K562 (cell line): ENCODE results near the gene SLC38A2. TPM values are rescaled to one million over a fixed set of nuclear protein-coding genes. Genes with fewer than 3 reads are reported as not detected.

Experiments used
- CBFA2T2 ChIP-seq: fragments of 450-650 bp; conservative IDR thresholded peaks from 2 replicates; pipeline ENCODE4 v1.6.1; 2017; ENCODE audit warnings: mild to moderate bottlenecking
- CSDE1 ChIP-seq, 2 experiments: fragments of 450-650 bp; IDR thresholded peaks; 2 replicates each; pipeline ENCODE4 v1.6.1; 2016; ENCODE audit warnings: mild to moderate bottlenecking in 1 of 2
- E2F1 ChIP-seq: sonication (generic); formaldehyde crosslinking; IDR thresholded peaks from 2 replicates; pipeline ENCODE4 v1.8.1; 2023; ENCODE audit warnings: mild to moderate bottlenecking, missing genetic modification reagents, moderate library complexity
- EWSR1 ChIP-seq: fragments of 450-650 bp; IDR thresholded peaks from 2 replicates; pipeline ENCODE4 v1.6.1; 2018; ENCODE audit warnings: borderline replicate concordance, mild to moderate bottlenecking, low read depth, moderate library complexity; ENCODE audit not compliant: partially characterized antibody
- MCM7 ChIP-seq, 2 experiments: fragments of 450-650 bp; IDR thresholded peaks; 2 replicates each; pipeline ENCODE4 v1.6.1; 2016 to 2018
- MTA1 ChIP-seq: fragments of 450-650 bp; IDR thresholded peaks from 2 replicates; pipeline ENCODE4 v1.6.1; 2017; ENCODE audit warnings: borderline replicate concordance
- SRSF7 ChIP-seq: fragments of 200-400 bp; formaldehyde crosslinking; optimal IDR thresholded peaks from 2 replicates; pipeline ENCODE3; 2017; ENCODE audit warnings: mild to moderate bottlenecking, low read depth, low read length
- TAF15 ChIP-seq: fragments of 200-400 bp; formaldehyde crosslinking; IDR thresholded peaks from 2 replicates; pipeline ENCODE4 v1.6.1; 2017; ENCODE audit warnings: mild to moderate bottlenecking, low read depth, low read length, moderate library complexity
- polyA plus RNA-seq, 8 experiments: library from polyadenylated mRNA; depleted of rRNA in 4 of 8; stranded (reverse) in 5 of 8; unstranded in 3 of 8; fragments of >200 nt; fragmentation: Nextera tagmentation in 2 of 8; fragmentation: Illumina TruSeq in 1 of 8; extraction: Ambion mirVana in 2 of 8; extraction: Trizol in 1 of 8; gene quantifications; 2 replicates each; pipeline versions ENCODE4 v1.2.1 to v1.2.3, GENCODE V29; 2011 to 2014; ENCODE audit warnings: inconsistent platforms in 1 of 8, missing spikeins in 1 of 8
- total RNA-seq, 7 experiments: library from RNA; depleted of rRNA in 6 of 7; stranded (reverse); fragments of >200 nt in 6 of 7; fragmentation: Illumina TruSeq in 2 of 7; extraction: Trizol in 2 of 7; gene quantifications; 2 replicates each; pipeline versions ENCODE4 v1.2.1 to v1.2.3, GENCODE V29; 2011 to 2021; ENCODE audit warnings: low replicate concordance in 1 of 7
- TF ChIP-seq, protein P1 (sequence below): fragments of 450-650 bp; IDR thresholded peaks from 2 replicates; pipeline ENCODE4 v1.6.1; 2017; ENCODE audit warnings: mild to moderate bottlenecking, moderate library complexity
- TF ChIP-seq, protein P2 (sequence below): fragments of 450-650 bp; IDR thresholded peaks from 2 replicates; pipeline ENCODE4 v1.6.1; 2018; ENCODE audit not compliant: partially characterized antibody
- TF ChIP-seq, protein P3 (sequence below), 2 experiments: fragments of 450-650 bp; formaldehyde crosslinking in 1 of 2; IDR thresholded peaks; 2 replicates each; pipeline versions ENCODE4 v1.4.0 to v1.6.1; 2014 to 2020; ENCODE audit warnings: mild to moderate bottlenecking in 2 of 2, borderline replicate concordance in 1 of 2, low read depth in 1 of 2

Gene SLC38A2
- total and polyA plus RNA-seq, 9 of the 15 experiments (the other 6 are each of a cell fraction or from before 2014, with no cell fraction given) = 98.7 to 292 (median 143) TPM

DNA sequence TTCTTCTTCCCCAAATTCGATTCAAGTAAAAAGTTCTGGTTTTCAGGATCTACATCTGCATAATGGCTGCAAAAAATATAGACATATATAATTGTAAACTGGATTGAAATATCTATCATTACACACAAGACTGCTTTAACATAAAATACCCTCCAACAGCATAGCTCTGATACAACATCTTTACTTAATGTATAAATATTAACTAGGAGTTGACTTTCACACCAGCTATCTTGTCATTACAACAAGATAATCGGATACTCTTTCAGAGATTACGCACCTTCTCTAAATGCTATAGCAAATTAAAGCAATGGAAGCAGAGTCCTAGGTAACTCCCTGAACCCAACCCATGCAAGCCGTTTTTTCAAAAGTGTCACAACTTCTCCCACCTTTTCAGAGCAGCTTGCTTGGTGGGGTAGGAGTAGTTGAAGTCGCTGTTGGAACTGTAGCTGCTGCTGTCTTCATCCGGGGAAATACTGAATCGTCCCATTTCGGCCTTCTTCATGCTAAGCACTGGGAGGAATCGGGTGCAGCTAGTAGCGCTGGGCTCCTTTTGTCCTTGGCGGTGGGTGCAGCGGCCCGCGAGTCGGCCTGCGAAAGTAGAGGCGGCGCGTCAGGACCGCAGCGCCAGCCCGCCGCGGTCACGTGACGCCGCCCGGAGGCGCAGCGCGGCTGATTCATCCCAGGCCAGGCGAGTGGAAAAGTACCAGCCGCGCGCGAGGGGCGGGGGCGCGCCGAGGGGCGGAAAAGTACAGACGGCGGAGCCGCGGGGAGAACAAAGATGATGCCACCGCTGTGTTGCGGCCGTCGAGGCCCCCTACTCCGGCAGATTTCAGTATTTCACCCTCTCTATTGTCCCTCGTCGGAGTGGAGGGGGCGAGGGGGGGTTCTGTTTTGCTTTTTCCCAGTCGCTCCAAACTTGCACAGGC is 1.5 kb downstream of the SLC38A2 start (continued):
- TF ChIP-seq E2F1 (peak; percentile 62), CBFA2T2 (peak; percentile 91), CSDE1 (IDR thresholded peaks at IDR 0.05) (no peak), MCM7 (IDR thresholded peaks at IDR 0.05) (no peak), SRSF7 (no peak), TAF15 (0 out of 2 replicates have a peak, but pooled peaks have one; percentile 71), EWSR1 (no peak), MTA1 (0 out of 2 replicates have a peak, but pooled peaks have one; percentile 48)
- TF ChIP-seq, protein P1, sequence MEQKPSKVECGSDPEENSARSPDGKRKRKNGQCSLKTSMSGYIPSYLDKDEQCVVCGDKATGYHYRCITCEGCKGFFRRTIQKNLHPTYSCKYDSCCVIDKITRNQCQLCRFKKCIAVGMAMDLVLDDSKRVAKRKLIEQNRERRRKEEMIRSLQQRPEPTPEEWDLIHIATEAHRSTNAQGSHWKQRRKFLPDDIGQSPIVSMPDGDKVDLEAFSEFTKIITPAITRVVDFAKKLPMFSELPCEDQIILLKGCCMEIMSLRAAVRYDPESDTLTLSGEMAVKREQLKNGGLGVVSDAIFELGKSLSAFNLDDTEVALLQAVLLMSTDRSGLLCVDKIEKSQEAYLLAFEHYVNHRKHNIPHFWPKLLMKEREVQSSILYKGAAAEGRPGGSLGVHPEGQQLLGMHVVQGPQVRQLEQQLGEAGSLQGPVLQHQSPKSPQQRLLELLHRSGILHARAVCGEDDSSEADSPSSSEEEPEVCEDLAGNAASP = no peak
- TF ChIP-seq, protein P2, sequence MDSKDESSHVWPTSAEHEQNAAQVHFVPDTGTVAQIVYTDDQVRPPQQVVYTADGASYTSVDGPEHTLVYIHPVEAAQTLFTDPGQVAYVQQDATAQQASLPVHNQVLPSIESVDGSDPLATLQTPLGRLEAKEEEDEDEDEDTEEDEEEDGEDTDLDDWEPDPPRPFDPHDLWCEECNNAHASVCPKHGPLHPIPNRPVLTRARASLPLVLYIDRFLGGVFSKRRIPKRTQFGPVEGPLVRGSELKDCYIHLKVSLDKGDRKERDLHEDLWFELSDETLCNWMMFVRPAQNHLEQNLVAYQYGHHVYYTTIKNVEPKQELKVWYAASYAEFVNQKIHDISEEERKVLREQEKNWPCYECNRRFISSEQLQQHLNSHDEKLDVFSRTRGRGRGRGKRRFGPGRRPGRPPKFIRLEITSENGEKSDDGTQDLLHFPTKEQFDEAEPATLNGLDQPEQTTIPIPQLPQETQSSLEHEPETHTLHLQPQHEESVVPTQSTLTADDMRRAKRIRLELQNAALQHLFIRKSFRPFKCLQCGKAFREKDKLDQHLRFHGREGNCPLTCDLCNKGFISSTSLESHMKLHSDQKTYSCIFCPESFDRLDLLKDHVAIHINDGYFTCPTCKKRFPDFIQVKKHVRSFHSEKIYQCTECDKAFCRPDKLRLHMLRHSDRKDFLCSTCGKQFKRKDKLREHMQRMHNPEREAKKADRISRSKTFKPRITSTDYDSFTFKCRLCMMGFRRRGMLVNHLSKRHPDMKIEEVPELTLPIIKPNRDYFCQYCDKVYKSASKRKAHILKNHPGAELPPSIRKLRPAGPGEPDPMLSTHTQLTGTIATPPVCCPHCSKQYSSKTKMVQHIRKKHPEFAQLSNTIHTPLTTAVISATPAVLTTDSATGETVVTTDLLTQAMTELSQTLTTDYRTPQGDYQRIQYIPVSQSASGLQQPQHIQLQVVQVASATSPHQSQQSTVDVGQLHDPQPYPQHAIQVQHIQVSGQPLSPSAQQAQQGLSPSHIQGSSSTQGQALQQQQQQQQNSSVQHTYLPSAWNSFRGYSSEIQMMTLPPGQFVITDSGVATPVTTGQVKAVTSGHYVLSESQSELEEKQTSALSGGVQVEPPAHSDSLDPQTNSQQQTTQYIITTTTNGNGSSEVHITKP = no peak
- TF ChIP-seq, protein P3, sequence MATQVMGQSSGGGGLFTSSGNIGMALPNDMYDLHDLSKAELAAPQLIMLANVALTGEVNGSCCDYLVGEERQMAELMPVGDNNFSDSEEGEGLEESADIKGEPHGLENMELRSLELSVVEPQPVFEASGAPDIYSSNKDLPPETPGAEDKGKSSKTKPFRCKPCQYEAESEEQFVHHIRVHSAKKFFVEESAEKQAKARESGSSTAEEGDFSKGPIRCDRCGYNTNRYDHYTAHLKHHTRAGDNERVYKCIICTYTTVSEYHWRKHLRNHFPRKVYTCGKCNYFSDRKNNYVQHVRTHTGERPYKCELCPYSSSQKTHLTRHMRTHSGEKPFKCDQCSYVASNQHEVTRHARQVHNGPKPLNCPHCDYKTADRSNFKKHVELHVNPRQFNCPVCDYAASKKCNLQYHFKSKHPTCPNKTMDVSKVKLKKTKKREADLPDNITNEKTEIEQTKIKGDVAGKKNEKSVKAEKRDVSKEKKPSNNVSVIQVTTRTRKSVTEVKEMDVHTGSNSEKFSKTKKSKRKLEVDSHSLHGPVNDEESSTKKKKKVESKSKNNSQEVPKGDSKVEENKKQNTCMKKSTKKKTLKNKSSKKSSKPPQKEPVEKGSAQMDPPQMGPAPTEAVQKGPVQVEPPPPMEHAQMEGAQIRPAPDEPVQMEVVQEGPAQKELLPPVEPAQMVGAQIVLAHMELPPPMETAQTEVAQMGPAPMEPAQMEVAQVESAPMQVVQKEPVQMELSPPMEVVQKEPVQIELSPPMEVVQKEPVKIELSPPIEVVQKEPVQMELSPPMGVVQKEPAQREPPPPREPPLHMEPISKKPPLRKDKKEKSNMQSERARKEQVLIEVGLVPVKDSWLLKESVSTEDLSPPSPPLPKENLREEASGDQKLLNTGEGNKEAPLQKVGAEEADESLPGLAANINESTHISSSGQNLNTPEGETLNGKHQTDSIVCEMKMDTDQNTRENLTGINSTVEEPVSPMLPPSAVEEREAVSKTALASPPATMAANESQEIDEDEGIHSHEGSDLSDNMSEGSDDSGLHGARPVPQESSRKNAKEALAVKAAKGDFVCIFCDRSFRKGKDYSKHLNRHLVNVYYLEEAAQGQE (IDR thresholded peaks at IDR 0.05; ENCODE audit: borderline replicate concordance) = peak; percentile 87
- TF ChIP-seq, protein P3 (CRISPR knock-in tag; IDR thresholded peaks at IDR 0.05; ENCODE audit: low read depth) = no peak
